ENCODE data around the gene LRGUK. TPM values are rescaled to one million over a fixed set of nuclear protein-coding genes. Genes with fewer than 3 reads are reported as not detected.

LRGUK gene
- total RNA-seq, 3 donors from 2014 or later (not counting 1 experiment from before 2014, with no cell fraction given) = 0.90 to 1.7 (median 0.92) TPM

DNA sequence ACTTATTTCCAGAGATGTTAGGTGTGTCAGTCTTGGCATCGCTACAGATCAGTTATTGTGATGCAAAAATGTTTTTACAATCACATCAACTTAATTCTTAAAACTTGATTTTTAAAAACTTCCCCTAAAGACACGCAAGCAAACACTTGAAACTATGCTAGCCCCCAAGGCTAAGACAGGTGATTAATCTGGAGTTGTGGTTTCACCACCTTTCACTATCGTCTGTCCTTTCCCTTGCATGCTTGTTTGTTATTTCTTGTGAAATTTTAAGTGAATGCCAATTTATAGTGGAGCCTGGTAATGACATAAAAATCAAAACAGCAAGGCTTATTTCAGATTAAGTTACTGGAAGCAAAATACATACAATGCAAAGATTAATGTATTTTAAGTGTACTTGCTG lies 119.2 kb downstream of the LRGUK start:
- H3K27ac ChIP-seq (ENCODE audit: low read length) = no peak overlapping the region
- no peaks in the 10 kb centered on the region for H3K4me1 ChIP-seq (ENCODE audit: control insufficient read depth, insufficient read depth, low read length)
- no peaks in the 10 kb centered on the region for H3K27me3 ChIP-seq (ENCODE audit: control insufficient read depth, insufficient read depth, low read length)
- no peaks in the 10 kb centered on the region for H3K9me3 ChIP-seq (ENCODE audit: control insufficient read depth, insufficient read depth, low read length)
- intact Hi-C loops (cut with micrococcal nuclease) = no loop called here
- ATAC-seq (no peak), DNase-seq (no peak)
- Mint-ChIP-seq H3K27ac (no peak overlapping the region), H3K4me1 (no peaks in the 10 kb centered on the region), H3K9me3 (no peaks in the 10 kb centered on the region), H3K27me3 (ENCODE audit: low read depth in 2 of 2) (no peaks in the 10 kb centered on the region), H3K4me3 (no peak overlapping the region), H3K36me3 (no peaks in the 10 kb centered on the region)
- H3K4me3 ChIP-seq (ENCODE audit: low read length) = no peak overlapping the region
- TF ChIP-seq CTCF (IDR thresholded peaks at IDR 0.05) = no peak
- 67% methylated on average over 1 of the region's 3 CpGs for WGBS (ENCODE audit: insufficient coverage)
- no peaks in the 10 kb centered on the region for H3K36me3 ChIP-seq (ENCODE audit: control insufficient read depth, insufficient read depth, low read length)

- WGBS (ENCODE audit: insufficient coverage) = no CpG with 5 or more reads among the region's 2 CpGs
- Histone ChIP-seq H3K27me3 (ENCODE audit: control insufficient read depth, insufficient read depth, low read length) (no peaks in the 10 kb centered on the region), H3K27ac (ENCODE audit: low read length) (no peak overlapping the region), H3K36me3 (ENCODE audit: control insufficient read depth, insufficient read depth, low read length) (no peaks in the 10 kb centered on the region), H3K9me3 (ENCODE audit: control insufficient read depth, insufficient read depth, low read length) (no peaks in the 10 kb centered on the region), H3K4me3 (ENCODE audit: low read length) (no peak overlapping the region), H3K4me1 (ENCODE audit: control insufficient read depth, insufficient read depth, low read length) (no peaks in the 10 kb centered on the region)
- DNase-seq = no peak
- H3K36me3 Mint-ChIP-seq = no peaks in the 10 kb centered on the region
- no peak for TF ChIP-seq CTCF (IDR thresholded peaks at IDR 0.05)
- H3K4me1 Mint-ChIP-seq = no peaks in the 10 kb centered on the region
- intact Hi-C loops (cut with micrococcal nuclease) = no loop called here
- H3K27me3 Mint-ChIP-seq (ENCODE audit: low read depth in 2 of 2) = no peaks in the 10 kb centered on the region
- no peak for ATAC-seq
- no peak overlapping the region for H3K27ac Mint-ChIP-seq
- H3K9me3 Mint-ChIP-seq = no peaks in the 10 kb centered on the region
- H3K4me3 Mint-ChIP-seq = no peak overlapping the region
Measured at GRCh38 chr7:134246761-134247160, 119.6 kb downstream of the LRGUK start.

- H3K36me3 ChIP-seq (ENCODE audit: control insufficient read depth, insufficient read depth, low read length) = no peaks in the 10 kb centered on the region
- H3K4me3 ChIP-seq (ENCODE audit: low read length) = no peak overlapping the region
- H3K9me3 ChIP-seq (ENCODE audit: control insufficient read depth, insufficient read depth, low read length) = no peaks in the 10 kb centered on the region
- Mint-ChIP-seq H3K27ac (no peak overlapping the region), H3K4me3 (no peak overlapping the region), H3K4me1 (no peaks in the 10 kb centered on the region), H3K36me3 (no peaks in the 10 kb centered on the region), H3K27me3 (ENCODE audit: low read depth in 2 of 2) (no peaks in the 10 kb centered on the region), H3K9me3 (no peaks in the 10 kb centered on the region)
- no peak overlapping the region for H3K27ac ChIP-seq (ENCODE audit: low read length)
- H3K27me3 ChIP-seq (ENCODE audit: control insufficient read depth, insufficient read depth, low read length) = no peaks in the 10 kb centered on the region
- ATAC-seq (no peak), DNase-seq (no peak)
- WGBS (ENCODE audit: insufficient coverage) = 71% methylated on average over 2 of the region's 3 CpGs
- no peaks in the 10 kb centered on the region for H3K4me1 ChIP-seq (ENCODE audit: control insufficient read depth, insufficient read depth, low read length)
- intact Hi-C loops (cut with micrococcal nuclease) = no loop called here
- TF ChIP-seq CTCF (IDR thresholded peaks at IDR 0.05) = no peak
Measured at GRCh38 chr7:134248196-134248595, 121.1 kb downstream of the LRGUK start.

DNA sequence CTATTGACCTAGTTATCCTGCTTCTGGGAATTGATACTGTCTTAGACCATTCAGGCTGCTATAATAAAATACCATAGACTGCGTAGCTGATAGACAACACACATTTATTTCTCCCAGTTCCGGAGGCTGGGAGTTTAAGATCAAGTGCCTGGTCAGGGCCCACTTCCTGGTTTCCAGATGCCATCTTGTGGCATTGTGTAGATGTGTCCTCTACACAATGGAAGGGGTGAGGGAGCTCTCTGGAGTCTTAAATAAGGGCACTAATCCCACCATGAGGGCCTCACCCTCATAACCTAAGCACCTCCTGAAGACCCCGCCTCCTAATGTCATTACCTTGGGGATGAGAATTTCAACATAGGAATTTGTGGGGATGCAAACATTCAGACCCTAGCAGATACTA lies 127.2 kb downstream of the LRGUK start:
- intact Hi-C loops (cut with micrococcal nuclease) = no loop called here
- no peaks in the 10 kb centered on the region for H3K36me3 Mint-ChIP-seq
- TF ChIP-seq CTCF (IDR thresholded peaks at IDR 0.05) = no peak
- H3K9me3 Mint-ChIP-seq = peaks cover 0 to 2% of the 10 kb centered on the region in 2 donors
- H3K27me3 ChIP-seq (ENCODE audit: control insufficient read depth, insufficient read depth, low read length) = no peaks in the 10 kb centered on the region
- H3K27ac Mint-ChIP-seq = no peak overlapping the region
- DNase-seq = no peak
- H3K4me3 Mint-ChIP-seq = no peak overlapping the region
- peaks cover 0 to 3% of the 10 kb centered on the region in 2 donors for H3K27me3 Mint-ChIP-seq (ENCODE audit: low read depth in 2 of 2)
- H3K36me3 ChIP-seq (ENCODE audit: control insufficient read depth, insufficient read depth, low read length) = no peaks in the 10 kb centered on the region
- H3K4me3 ChIP-seq (ENCODE audit: low read length) = no peak overlapping the region
- H3K4me1 ChIP-seq (ENCODE audit: control insufficient read depth, insufficient read depth, low read length) = no peaks in the 10 kb centered on the region
- no peak overlapping the region for H3K27ac ChIP-seq (ENCODE audit: low read length)
- H3K4me1 Mint-ChIP-seq = no peaks in the 10 kb centered on the region
- WGBS (ENCODE audit: insufficient coverage) = 100% methylated on average over 1 of the region's 3 CpGs
- no peaks in the 10 kb centered on the region for H3K9me3 ChIP-seq (ENCODE audit: control insufficient read depth, insufficient read depth, low read length)
- no peak for ATAC-seq

Measured in natural killer cell (primary cell).